ENCODE results near the gene DCP1B.
"Not testable (repeated sequence)": the region's sequence is repeated elsewhere in the genome, so short reads cannot be mapped to it uniquely, and the experiment has no call there.

DCP1B gene

GRCh38 chr12:1947081-1947480 lies 57.2 kb downstream of the DCP1B start:
- Histone ChIP-seq H3K36me3 (ENCODE audit: control insufficient read depth, insufficient read depth, low read length) (peaks cover 13% of the 10 kb centered on the region), H3K4me3 (replicated peaks; ENCODE audit: low read depth, low read length) (no peak overlapping the region)
- no peak for TF ChIP-seq CTCF (IDR thresholded peaks at IDR 0.05; ENCODE audit: insufficient read depth, low read length, poor library complexity, severe bottlenecking)

GRCh38 chr12:1946296-1946695 lies 58.0 kb downstream of the DCP1B start:
- no peak for TF ChIP-seq CTCF (IDR thresholded peaks at IDR 0.05; ENCODE audit: insufficient read depth, low read length, poor library complexity, severe bottlenecking)
- no peak overlapping the region for H3K4me3 ChIP-seq (replicated peaks; ENCODE audit: low read depth, low read length)
- H3K36me3 ChIP-seq (ENCODE audit: control insufficient read depth, insufficient read depth, low read length): peaks cover 13% of the 10 kb centered on the region
- DNase-seq (ENCODE audit: extremely low read depth, insufficient read length): no peak
- H3K27me3 ChIP-seq (replicated peaks; ENCODE audit: control insufficient read depth, insufficient read depth, low read length): no peaks in the 10 kb centered on the region

More at GRCh38 chr12:1947081-1947480, 57.2 kb downstream of the DCP1B start:
- H3K27me3 ChIP-seq (replicated peaks; ENCODE audit: control insufficient read depth, insufficient read depth, low read length): no peaks in the 10 kb centered on the region
- DNase-seq (ENCODE audit: extremely low read depth, insufficient read length): no peak

GRCh38 chr12:1945502-1945901 lies 58.8 kb downstream of the DCP1B start:
- DNase-seq (ENCODE audit: extremely low read depth, insufficient read length): not testable (repeated sequence)
- H3K36me3 ChIP-seq (ENCODE audit: control insufficient read depth, insufficient read depth, low read length): peaks cover 13% of the 10 kb centered on the region

GRCh38 chr12:1939801-1940607 lies 64.3 kb downstream of the DCP1B start:
- Histone ChIP-seq H3K36me3 (ENCODE audit: control insufficient read depth, insufficient read depth, low read length) (no peaks in the 10 kb centered on the region; the same call in 1 of the 2 replicates), H3K4me3 (replicated peaks; ENCODE audit: low read depth, low read length) (no peak overlapping the region), H3K27me3 (replicated peaks; ENCODE audit: control insufficient read depth, insufficient read depth, low read length) (no peaks in the 10 kb centered on the region)
- peak; percentile 81 for DNase-seq (ENCODE audit: extremely low read depth, insufficient read length)
- TF ChIP-seq CTCF (IDR thresholded peaks at IDR 0.05; ENCODE audit: insufficient read depth, low read length, poor library complexity, severe bottlenecking): peak; percentile 92

More at GRCh38 chr12:1945502-1945901, 58.8 kb downstream of the DCP1B start:
- not testable (repeated sequence) for H3K4me3 ChIP-seq (replicated peaks; ENCODE audit: low read depth, low read length); H3K27me3 ChIP-seq (replicated peaks; ENCODE audit: control insufficient read depth, insufficient read depth, low read length)

GRCh38 chr12:1939331-1939730 lies 64.9 kb downstream of the DCP1B start:
- no peak for TF ChIP-seq CTCF (IDR thresholded peaks at IDR 0.05; ENCODE audit: insufficient read depth, low read length, poor library complexity, severe bottlenecking)
- no peaks in the 10 kb centered on the region; the same call in 1 of the 2 replicates for H3K36me3 ChIP-seq (ENCODE audit: control insufficient read depth, insufficient read depth, low read length)
- DNase-seq (ENCODE audit: extremely low read depth, insufficient read length): no peak
- no peak overlapping the region for H3K4me3 ChIP-seq (replicated peaks; ENCODE audit: low read depth, low read length)
- H3K27me3 ChIP-seq (replicated peaks; ENCODE audit: control insufficient read depth, insufficient read depth, low read length): no peaks in the 10 kb centered on the region

GRCh38 chr12:1937481-1938224 lies 66.6 kb downstream of the DCP1B start:
- no peak for DNase-seq (ENCODE audit: extremely low read depth, insufficient read length)
- H3K36me3 ChIP-seq (ENCODE audit: control insufficient read depth, insufficient read depth, low read length): no peaks in the 10 kb centered on the region; the same call in 1 of the 2 replicates
- no peak overlapping the region for H3K4me3 ChIP-seq (replicated peaks; ENCODE audit: low read depth, low read length)
- no peak for TF ChIP-seq CTCF (IDR thresholded peaks at IDR 0.05; ENCODE audit: insufficient read depth, low read length, poor library complexity, severe bottlenecking)
- H3K27me3 ChIP-seq (replicated peaks; ENCODE audit: control insufficient read depth, insufficient read depth, low read length): no peaks in the 10 kb centered on the region
